T-helper 1 cell (primary cell): ENCODE data around the gene SETDB1.
"Not testable (repeated sequence)": the region's sequence is repeated elsewhere in the genome, so short reads cannot be mapped to it uniquely, and the experiment has no call there.

ENCODE experiments used
- DNase-seq, 5 donors: peaks; one replicate each; pipeline ENCODE4 v3.0.0-alpha.2; 2012 to 2020
- total RNA-seq, 4 donors: gene quantifications; one replicate each; lab custom pipeline; 2026; lab: John Stamatoyannopoulos, UW

SETDB1 gene
- total RNA-seq = 37.7 to 80.8 (median 70.0) reads per million in 4 donors

DNA sequence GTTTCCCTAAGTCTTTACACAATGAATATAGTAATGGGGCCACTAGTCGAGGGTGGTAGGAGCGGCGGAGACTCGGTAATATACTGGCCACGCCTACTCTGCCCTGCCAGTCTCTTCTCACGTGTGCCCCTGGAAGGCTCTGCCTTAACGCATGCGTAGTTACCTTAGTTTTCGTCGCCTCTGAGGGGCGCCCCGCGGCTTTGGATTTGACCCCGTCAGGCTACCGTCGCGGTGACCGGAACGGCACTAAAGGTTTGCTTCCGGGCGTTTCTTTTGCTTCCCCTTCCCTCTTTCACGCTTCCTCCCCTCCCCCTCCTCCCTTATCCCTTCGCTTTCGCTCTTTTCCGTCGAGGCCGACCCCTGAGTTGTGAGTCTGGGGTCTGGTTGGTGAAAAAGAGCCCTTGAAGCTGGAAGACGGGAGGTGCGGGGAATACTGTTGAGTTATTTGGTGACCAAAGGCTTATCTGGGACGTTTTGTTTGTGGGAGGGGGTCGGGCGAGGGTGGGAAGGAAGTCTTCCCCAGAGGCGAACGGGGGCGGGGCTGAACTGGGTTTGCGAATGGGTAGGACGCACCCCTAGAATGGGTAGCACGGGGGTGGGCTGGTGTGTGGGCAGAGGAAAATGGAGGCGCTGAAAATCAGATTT lies at the start of gene SETDB1:
SETDB1 (plus strand) TSS at position 267 of the 645 bp plus-strand sequence. CDS start 1,352 bp downstream, outside the sequence.
- peak; percentile 80 to 97 (median 86) for DNase-seq

DNA sequence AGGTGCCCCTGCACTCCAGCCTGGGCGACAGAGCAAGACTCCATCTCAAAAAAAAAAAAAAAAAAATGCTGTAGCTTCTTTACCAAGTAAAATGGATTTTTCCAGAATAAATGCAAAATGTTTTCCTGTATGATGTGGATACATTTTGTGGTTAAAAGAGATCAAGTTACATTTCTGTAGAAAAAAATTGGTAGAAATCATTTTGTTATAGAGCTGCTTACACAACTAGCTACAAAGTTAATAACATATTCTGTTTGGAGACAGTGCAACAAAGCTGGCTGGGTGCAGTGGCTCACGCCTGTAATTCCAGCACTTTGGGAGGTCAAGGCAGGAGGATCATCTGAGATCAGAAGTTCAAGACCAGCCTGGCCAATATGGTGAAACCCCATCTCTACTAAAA lies 47.2 kb upstream of the SETDB1 start:
- DNase-seq = not testable (repeated sequence)

DNA sequence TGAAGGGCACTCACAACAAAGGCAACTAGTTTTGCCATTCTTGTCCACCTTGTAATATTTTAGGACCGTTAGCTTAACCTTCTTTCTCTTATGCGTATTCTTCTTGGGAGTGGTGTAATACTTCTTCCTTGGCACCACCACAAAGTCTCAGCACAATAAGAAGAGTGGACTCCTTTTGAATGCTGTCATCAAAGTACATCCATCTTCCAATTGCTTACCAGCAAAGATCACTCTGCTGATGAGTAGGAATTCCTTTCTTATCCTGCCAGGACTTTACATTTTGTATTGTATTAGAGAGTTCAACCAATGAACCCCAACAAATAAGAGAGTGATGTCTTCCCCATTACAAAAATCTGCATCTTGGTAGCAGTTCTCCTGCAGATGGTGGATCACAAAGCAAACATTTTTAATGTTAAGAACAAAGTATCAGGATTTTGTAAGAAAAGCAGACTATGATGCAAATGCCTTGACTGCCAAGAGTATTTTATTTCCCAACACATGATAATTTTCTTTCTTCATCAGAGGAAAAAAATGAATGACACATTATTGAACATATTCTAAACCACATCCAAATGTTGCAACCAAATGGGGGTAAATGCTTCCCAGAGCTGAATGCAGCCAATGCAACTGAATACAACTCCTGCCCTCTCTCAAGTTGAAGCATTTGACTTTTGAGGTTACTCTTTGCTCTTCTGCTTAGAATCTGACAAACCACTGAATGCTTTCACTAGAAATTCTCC lies 44.7 kb upstream of the SETDB1 start:
- no peak for DNase-seq

GRCh38 chr1:150883121-150883520 lies 43.0 kb upstream of the SETDB1 start:
- DNase-seq = not testable (repeated sequence)

GRCh38 chr1:150887018-150887417 lies 39.1 kb upstream of the SETDB1 start, which contains the start of gene CTXND2:
Gene CTXND2, plus strand, starts transcription at chr1:150887136. Its CDS starts 25,179 bp downstream, at chr1:150912315.
- no peak for DNase-seq

DNA sequence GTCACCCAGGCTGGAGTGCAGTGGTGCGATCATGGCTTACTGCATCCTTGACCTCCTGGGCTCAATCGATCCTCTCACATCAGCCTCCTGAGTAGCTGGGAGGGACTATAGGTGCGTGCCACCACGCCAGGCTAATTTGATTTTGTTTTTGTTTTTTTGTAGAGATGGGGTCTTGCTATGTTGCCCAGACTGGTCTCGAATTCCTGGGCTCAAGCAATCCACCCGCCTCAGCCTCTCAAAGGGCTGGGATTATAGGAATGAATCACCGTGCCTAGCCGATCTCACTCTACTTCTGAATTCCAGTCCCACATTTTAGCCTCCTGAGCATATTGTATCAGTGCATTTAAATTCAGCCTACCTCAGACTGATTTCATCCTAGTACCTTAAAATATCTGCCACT lies 37.4 kb upstream of the SETDB1 start:
- no peak for DNase-seq

DNA sequence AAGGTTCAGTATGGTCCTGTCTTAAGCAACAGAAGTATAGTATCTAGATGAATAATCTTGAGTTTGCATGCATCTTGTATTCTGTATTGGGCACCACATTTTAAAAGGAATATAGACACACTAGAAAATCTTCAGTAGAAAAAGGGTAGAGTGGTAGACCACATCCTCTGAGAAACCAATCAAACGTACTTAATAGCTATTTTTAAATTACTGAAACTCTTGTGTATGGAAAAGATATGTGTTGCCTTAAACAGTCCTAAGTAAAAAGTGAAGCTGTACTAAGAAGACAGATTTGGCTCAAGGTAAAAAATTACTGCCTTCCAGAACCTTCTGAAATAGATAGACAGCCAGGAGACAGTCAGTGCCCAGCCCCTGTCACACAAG lies 36.1 kb upstream of the SETDB1 start:
- DNase-seq = peak in 1 of 5 donors; percentile 48

DNA sequence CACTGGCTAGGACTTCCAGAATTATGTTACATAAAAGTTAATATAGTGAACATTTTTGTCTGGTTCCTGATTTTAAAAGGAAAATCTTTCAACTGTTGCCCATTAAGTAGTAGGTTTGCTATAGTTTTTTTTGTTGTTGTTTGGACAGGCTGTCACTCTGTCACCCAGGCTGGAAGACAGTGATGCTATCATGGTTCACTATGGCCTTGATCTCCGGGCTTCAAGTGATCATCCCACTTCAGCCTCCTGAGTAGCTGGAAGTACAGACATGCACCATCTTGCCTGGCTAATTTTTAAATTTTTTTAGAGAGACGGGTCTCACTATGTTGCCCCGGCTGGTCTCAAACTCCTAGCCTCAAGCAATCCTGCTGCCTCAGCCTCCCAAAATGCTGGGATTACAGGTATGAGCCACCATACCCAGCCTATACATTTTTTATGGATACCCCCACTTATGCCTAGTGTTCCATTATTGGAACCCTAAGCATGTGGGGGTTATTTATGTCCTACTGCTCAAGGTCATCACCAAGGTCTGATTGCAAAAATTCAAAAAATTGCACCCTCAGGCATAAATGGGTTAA lies 32.7 kb upstream of the SETDB1 start:
- no peak for DNase-seq

- no peak for DNase-seq
These were observed 30.5 kb upstream of the SETDB1 start for GRCh38 chr1:150895618-150896017.

DNA sequence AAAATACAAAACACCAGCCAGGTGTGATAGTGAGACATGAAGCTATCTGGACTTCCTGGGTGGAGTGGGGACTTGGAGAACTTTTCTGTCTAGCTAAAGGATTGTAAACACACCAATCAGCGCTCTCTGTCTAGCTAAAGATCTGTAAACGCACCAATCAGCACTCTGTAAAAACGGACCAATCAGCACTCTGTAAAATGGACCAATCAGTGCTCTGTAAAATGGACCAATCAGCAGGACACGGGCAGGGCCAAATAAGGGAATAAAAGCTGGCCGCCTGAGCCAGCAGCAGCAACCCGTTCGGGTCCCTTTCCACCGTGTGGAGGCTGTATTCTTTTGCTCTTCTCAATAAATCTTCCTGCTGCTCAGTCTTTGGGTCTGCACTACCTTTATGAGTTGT lies 26.4 kb upstream of the SETDB1 start:
- not testable (repeated sequence) for DNase-seq

DNA sequence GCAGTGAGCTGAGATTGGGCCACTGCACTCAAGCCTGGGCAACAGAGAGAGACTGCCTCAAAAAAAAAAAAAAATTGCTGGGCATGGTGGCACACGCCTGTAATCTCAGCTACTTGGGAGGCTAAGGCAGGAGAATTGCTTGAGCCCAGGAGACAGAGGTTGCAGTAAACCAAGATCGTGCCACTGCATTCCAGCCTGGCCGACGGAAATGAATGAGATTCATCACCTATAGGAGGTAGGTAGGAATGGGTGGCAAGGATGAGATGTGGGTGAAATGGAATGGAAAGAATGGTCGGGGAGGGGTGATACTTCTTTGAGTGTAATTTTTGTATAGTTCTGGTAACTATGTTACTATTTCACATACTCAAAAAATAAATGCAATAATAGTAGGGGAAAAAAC lies 23.8 kb upstream of the SETDB1 start:
- DNase-seq = no peak

GRCh38 chr1:150902751-150903150 lies 23.4 kb upstream of the SETDB1 start:
- DNase-seq = no peak

GRCh38 chr1:150905301-150905700 lies 20.9 kb upstream of the SETDB1 start:
- DNase-seq = no peak

DNA sequence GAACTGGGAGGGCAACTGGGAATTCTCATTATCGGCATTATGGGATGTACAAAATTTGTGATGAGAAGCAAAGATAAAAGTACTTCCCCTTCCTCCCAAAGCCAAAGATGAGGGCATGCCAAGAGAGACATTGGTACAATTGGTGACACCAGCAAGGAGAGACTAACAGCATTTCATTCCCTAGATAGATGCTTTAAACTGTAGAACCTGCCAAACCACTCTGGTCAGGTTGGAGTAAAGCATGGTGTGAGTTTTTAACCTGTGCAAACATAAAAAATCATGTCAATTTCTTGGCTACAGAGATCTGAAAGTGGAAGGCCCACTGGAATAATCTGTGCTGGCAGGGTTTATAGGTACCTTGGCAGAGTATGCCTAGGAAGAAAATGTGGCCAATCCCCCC lies 19.8 kb upstream of the SETDB1 start:
- DNase-seq = no peak

DNA sequence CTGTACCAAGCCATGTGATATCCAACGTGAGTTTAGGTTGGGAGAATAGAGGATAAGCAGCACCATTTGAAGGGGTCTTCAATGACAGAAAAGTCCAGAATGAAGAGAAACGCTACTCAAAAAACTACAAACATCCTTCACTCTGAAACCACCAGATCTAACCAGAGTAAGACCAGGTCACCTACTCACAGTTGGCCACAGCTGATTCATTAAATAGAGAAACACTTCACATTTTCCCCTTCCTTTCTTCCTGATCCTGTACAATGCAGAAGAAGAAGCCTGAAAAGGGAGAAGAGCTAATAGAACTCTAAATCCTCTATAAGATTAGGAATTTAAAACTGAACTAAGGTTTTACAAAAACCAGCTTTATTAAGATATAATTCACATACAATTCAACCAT lies 19.4 kb upstream of the SETDB1 start:
- no peak for DNase-seq

DNA sequence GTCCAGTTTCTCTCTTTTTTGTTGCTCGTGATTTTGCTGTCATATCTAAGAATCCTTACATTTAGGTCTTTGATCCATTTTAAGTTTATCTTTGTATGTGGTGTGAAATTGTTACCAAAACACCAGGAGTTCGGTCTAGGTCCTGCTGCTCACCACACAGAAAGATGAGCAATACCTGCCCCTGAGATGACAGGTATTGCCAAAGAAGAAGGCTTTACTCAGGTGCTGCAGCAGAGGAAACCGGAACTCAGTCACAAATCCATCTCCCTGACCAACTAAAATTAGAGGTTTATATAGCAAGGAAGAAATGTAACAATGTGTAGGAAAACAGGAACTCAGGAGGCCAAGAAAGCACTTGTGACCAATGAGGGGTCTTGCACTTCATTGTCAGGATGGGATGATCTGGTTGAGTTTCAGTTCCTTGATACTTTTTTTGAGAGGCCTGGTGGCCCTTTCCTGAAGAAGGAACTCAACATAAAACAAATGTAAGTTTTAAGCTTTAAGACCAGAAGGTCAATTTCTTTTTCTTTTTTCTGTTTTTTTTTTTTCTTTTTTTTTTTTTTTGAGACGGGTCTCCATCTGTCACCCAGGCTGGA lies 16.5 kb upstream of the SETDB1 start:
- DNase-seq = no peak

DNA sequence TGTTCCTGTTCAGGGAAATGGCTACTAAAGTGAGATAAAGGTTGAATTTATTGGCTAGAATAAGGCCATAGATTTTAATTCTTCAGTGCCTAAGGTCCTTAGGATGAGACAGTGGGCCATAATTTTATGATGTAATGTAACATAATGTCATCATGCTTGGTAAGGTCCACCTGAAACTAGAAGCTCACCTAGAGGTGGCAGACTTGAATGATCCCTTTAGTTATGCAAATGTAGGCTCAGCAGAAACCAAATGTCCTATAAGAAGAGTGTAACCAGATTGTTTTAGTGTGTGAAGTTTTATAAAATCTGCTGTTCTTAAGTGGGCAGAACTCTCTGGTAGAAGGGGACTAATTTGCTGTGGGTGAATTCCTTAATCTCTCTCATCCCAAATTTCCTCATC lies 13.5 kb upstream of the SETDB1 start:
- DNase-seq = no peak

- DNase-seq = no peak
These were observed 8.8 kb upstream of the SETDB1 start for GRCh38 chr1:150917387-150917786.

DNA sequence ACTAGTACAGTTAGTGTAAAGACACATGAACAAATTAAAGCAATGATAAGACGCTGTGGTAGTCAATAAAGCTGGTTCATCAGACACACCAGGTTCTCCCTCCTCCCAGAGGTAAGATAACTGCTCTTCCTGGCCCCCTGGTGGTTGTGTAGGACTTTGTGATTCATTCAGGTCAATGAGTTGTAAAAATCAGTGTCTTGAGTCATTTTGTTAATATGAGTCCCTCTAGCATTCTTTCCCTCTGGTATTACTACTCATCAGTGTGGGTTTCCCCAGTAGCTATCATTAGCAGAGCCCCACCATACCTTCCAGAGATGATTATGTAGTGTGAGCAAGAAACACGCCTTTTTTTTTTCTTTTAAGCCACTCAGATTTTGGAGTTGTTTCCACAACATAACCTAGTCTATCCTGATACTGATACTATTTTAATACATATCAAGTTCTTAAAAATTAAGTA lies 3.6 kb upstream of the SETDB1 start:
- peak; percentile 29 to 81 (median 53) for DNase-seq

- DNase-seq = peak in 1 of 5 donors; percentile 41
These were observed 1.1 kb upstream of the SETDB1 start for GRCh38 chr1:150925080-150925479.

GRCh38 chr1:150927624-150928023 lies 1.5 kb downstream of the SETDB1 start:
- no peak for DNase-seq

- DNase-seq = no peak
These were observed 2.1 kb downstream of the SETDB1 start for GRCh38 chr1:150928286-150928685.

GRCh38 chr1:150928775-150929174 lies 2.6 kb downstream of the SETDB1 start:
- DNase-seq = not testable (repeated sequence)
